Neural progenitor cell (in vitro differentiated cells): Measurements from ENCODE around the gene NCKAP1. TPM values are rescaled to one million over a fixed set of nuclear protein-coding genes. Genes with fewer than 3 reads are reported as not detected.

Experiments
- DNase-seq: peaks from one replicate; pipeline ENCODE4 v3.0.0-alpha.2; 2016; ENCODE audit warnings: low spot score
- H2AFZ ChIP-seq: fragments of 200-600 bp; sonication (generic); replicated peaks from 2 replicates; pipeline ENCODE4 v1.6.1; 2016; ENCODE audit warnings: antibody characterized with exemption
- H3F3A ChIP-seq: fragments of 200-600 bp; sonication (generic); 2 replicates; pipeline ENCODE4 v1.6.1; 2016; ENCODE audit warnings: antibody characterized with exemption, low read depth
- H3K27ac ChIP-seq: fragments of 200-600 bp; sonication (generic); 2 replicates; pipeline ENCODE4 v1.5.1; 2016; ENCODE audit warnings: mild to moderate bottlenecking
- H3K27me3 ChIP-seq: fragments of 200-600 bp; sonication (generic); 2 replicates; pipeline ENCODE4 v1.6.1; 2016; ENCODE audit warnings: mild to moderate bottlenecking, moderate library complexity
- H3K36me3 ChIP-seq: fragments of 200-600 bp; sonication (generic); 2 replicates; pipeline ENCODE4 v1.5.1; 2016
- H3K4me1 ChIP-seq: fragments of 200-600 bp; sonication (generic); 2 replicates; pipeline ENCODE4 v1.6.1; 2016; ENCODE audit warnings: mixed run types
- H3K4me2 ChIP-seq: fragments of 200-600 bp; sonication (generic); 2 replicates; pipeline ENCODE4 v1.6.1; 2016
- H3K4me3 ChIP-seq: fragments of 200-600 bp; sonication (generic); 2 replicates; pipeline ENCODE4 v1.5.1; 2016
- H3K79me2 ChIP-seq: fragments of 200-600 bp; sonication (generic); 2 replicates; pipeline ENCODE4 v1.6.1; 2016; ENCODE audit warnings: low read depth
- H3K9ac ChIP-seq: fragments of 200-600 bp; sonication (generic); 2 replicates; pipeline ENCODE4 v1.6.1; 2016
- H3K9me3 ChIP-seq: fragments of 200-600 bp; sonication (generic); 2 replicates; pipeline ENCODE4 v1.5.1; 2016; ENCODE audit warnings: low read depth
- H4K20me1 ChIP-seq: fragments of 200-600 bp; sonication (generic); 2 replicates; pipeline ENCODE4 v1.6.1; 2016; ENCODE audit warnings: low read depth
- H3K27ac Mint-ChIP-seq: 3 replicates; pipeline ENCODE4 v1.8.0; 2021; ENCODE audit warnings: mixed read lengths
- H3K27me3 Mint-ChIP-seq: 2 replicates; pipeline ENCODE4 v1.8.0; 2022; ENCODE audit warnings: low read depth, mild to moderate bottlenecking, inconsistent platforms, moderate library complexity, mixed read lengths; ENCODE audit not compliant: insufficient read depth
- H3K36me3 Mint-ChIP-seq: 3 replicates; pipeline ENCODE4 v1.8.0; 2021; ENCODE audit warnings: mixed read lengths
- H3K4me1 Mint-ChIP-seq: 3 replicates; pipeline ENCODE4 v1.8.0; 2021; ENCODE audit warnings: mixed read lengths
- H3K4me3 Mint-ChIP-seq: 3 replicates; pipeline ENCODE4 v1.8.0; 2021; ENCODE audit warnings: mild to moderate bottlenecking, moderate library complexity, mixed read lengths
- H3K9me3 Mint-ChIP-seq: 3 replicates; pipeline ENCODE4 v1.8.0; 2020; ENCODE audit warnings: mixed read lengths
- EZH2 ChIP-seq: fragments of 200-600 bp; sonication (generic); IDR thresholded peaks from 2 replicates; pipeline ENCODE4 v1.6.1; 2017; ENCODE audit warnings: antibody characterized with exemption, mild to moderate bottlenecking, moderate library complexity
- EZH2phosphoT487 ChIP-seq: fragments of 200-600 bp; sonication (generic); IDR thresholded peaks from 2 replicates; pipeline ENCODE4 v1.6.1; 2017; ENCODE audit warnings: antibody characterized with exemption
- total RNA-seq: library from RNA; depleted of rRNA; stranded (reverse); fragments of >200 nt; gene quantifications from 2 replicates; pipeline ENCODE4 v1.2.3, GENCODE V29; 2015; ENCODE audit warnings: low replicate concordance
- TF ChIP-seq, protein P1 (sequence below): fragments of 200-600 bp; sonication (generic); IDR thresholded peaks from 2 replicates; pipeline ENCODE4 v1.5.1; 2017; ENCODE audit warnings: antibody characterized with exemption, mild to moderate bottlenecking

NCKAP1 gene
- total RNA-seq, 1 donor from 2014 or later = 164 TPM

DNA sequence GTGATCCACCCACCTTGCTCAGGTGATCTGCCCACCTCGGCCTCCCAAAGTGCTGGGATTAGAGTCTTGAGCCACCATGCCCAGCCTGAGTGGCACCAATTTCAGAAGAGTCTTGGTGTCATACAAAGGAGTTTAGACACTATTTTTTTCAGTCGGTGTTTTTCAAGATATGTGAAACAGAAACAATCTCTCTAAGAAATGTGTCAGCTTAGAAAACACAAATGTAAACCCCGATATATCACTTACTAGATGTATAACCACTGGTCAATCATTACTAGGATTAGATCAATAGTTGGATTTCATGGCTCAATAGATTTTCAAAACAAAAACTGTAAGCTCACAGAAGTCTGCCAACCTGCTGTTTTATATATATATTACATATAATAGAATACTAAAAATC is 104.6 kb downstream of the NCKAP1 start:
- Histone ChIP-seq H3K9ac (no peak overlapping the region), H3K79me2 (no peaks in the 10 kb centered on the region), H3K4me1 (peaks cover 25% of the 10 kb centered on the region), H3K36me3 (peaks cover 20% of the 10 kb centered on the region), H3K27ac (no peak overlapping the region), H3F3A (peaks cover 12% of the 10 kb centered on the region), H3K27me3 (no peaks in the 10 kb centered on the region), H3K9me3 (no peaks in the 10 kb centered on the region), H4K20me1 (peaks cover 10% of the 10 kb centered on the region), H2AFZ (no peak overlapping the region), H3K4me3 (no peak overlapping the region), H3K4me2 (no peak overlapping the region)
- Mint-ChIP-seq H3K4me1 (peaks cover 5% of the 10 kb centered on the region), H3K36me3 (peaks cover 32% of the 10 kb centered on the region), H3K27ac (no peak overlapping the region), H3K9me3 (no peaks in the 10 kb centered on the region), H3K27me3 (no peaks in the 10 kb centered on the region), H3K4me3 (no peak overlapping the region)
- no peak for DNase-seq
- no peak for TF ChIP-seq EZH2phosphoT487
- TF ChIP-seq, protein P1, sequence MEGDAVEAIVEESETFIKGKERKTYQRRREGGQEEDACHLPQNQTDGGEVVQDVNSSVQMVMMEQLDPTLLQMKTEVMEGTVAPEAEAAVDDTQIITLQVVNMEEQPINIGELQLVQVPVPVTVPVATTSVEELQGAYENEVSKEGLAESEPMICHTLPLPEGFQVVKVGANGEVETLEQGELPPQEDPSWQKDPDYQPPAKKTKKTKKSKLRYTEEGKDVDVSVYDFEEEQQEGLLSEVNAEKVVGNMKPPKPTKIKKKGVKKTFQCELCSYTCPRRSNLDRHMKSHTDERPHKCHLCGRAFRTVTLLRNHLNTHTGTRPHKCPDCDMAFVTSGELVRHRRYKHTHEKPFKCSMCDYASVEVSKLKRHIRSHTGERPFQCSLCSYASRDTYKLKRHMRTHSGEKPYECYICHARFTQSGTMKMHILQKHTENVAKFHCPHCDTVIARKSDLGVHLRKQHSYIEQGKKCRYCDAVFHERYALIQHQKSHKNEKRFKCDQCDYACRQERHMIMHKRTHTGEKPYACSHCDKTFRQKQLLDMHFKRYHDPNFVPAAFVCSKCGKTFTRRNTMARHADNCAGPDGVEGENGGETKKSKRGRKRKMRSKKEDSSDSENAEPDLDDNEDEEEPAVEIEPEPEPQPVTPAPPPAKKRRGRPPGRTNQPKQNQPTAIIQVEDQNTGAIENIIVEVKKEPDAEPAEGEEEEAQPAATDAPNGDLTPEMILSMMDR = no peak
- TF ChIP-seq EZH2 = no peak

DNA sequence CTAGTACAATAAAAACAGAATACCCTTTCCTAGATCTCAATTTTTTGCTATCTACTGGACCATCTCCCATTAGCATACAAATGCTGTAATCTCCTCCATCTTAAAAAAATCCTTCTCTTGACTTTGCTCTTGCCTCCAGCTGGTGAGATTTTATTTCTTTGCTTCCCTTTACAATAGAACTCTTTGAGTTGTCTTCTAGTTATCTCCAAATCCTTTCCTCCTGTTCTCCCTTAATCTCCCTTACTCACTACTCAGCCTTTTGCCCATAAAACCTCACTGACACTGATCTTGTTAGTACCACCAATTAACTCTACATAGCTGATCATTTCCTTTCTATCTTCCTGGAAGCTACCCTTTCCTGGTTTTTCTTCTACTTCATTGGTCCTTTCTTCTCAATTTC is 108.3 kb downstream of the NCKAP1 start:
- Histone ChIP-seq H3K4me2 (no peak overlapping the region), H3K4me1 (peaks cover 30% of the 10 kb centered on the region), H3K4me3 (no peak overlapping the region), H3K9me3 (no peaks in the 10 kb centered on the region), H3K36me3 (peaks cover 45% of the 10 kb centered on the region), H4K20me1 (peaks cover 10% of the 10 kb centered on the region), H3F3A (peaks cover 28% of the 10 kb centered on the region), H3K27me3 (no peaks in the 10 kb centered on the region), H2AFZ (no peak overlapping the region), H3K27ac (peak overlapping the region; percentile 5), H3K9ac (no peak overlapping the region), H3K79me2 (no peaks in the 10 kb centered on the region)
- Mint-ChIP-seq H3K4me3 (no peak overlapping the region), H3K36me3 (peaks cover 30% of the 10 kb centered on the region), H3K27ac (no peak overlapping the region), H3K4me1 (peaks cover 5% of the 10 kb centered on the region), H3K9me3 (no peaks in the 10 kb centered on the region), H3K27me3 (no peaks in the 10 kb centered on the region)
- peak; percentile 27 for DNase-seq
- TF ChIP-seq EZH2phosphoT487 = no peak
- TF ChIP-seq, protein P1 = no peak
- no peak for TF ChIP-seq EZH2

DNA sequence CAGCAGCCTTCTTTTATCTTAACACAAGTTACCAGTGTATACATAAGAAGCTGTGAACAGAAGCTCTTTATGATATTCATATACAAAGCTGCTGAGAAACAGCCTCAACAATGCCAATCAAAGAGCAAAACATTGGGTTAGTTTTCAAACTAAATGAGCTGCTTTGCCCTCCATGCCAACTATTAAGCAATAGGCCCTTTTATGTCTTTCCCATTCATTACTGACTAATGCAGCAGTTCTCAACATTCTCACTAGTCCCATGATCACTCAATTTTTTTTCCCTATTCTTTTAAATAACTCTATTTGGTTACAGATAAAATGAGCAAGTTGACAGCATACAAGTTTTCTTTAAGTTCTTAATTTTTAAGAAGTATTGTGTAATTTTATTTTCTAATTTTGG is 114.0 kb downstream of the NCKAP1 start:
- Mint-ChIP-seq H3K36me3 (peaks cover 42% of the 10 kb centered on the region), H3K27me3 (peaks cover 3% of the 10 kb centered on the region), H3K4me3 (no peak overlapping the region), H3K27ac (no peak overlapping the region), H3K9me3 (no peaks in the 10 kb centered on the region), H3K4me1 (peaks cover 3% of the 10 kb centered on the region)
- H3K27ac ChIP-seq = no peak overlapping the region
- DNase-seq = no peak
- H3K4me2 ChIP-seq = no peak overlapping the region
- no peaks in the 10 kb centered on the region for H3K27me3 ChIP-seq
- H3K79me2 ChIP-seq = no peaks in the 10 kb centered on the region
- no peak overlapping the region for H3K4me3 ChIP-seq
- H3K36me3 ChIP-seq = peaks cover 34% of the 10 kb centered on the region
- no peaks in the 10 kb centered on the region for H4K20me1 ChIP-seq
- H2AFZ ChIP-seq = no peak overlapping the region
- H3K4me1 ChIP-seq = peaks cover 12% of the 10 kb centered on the region
- no peak overlapping the region for H3K9ac ChIP-seq
- H3F3A ChIP-seq = peaks cover 17% of the 10 kb centered on the region
- TF ChIP-seq, protein P1 = no peak
- TF ChIP-seq EZH2 (no peak), EZH2phosphoT487 (no peak)
- no peaks in the 10 kb centered on the region for H3K9me3 ChIP-seq
